HG03060 (cell line): ENCODE data around the gene TSPYL6.

ENCODE experiments used
- ATAC-seq: cut with Tn5 transposase; IDR thresholded peaks from one replicate; pipeline ENCODE4 v1.9.1; 2021; ENCODE audit warnings: low read depth, moderate number of reproducible peaks; ENCODE audit not compliant: unreplicated experiment

The TSPYL6 gene

DNA sequence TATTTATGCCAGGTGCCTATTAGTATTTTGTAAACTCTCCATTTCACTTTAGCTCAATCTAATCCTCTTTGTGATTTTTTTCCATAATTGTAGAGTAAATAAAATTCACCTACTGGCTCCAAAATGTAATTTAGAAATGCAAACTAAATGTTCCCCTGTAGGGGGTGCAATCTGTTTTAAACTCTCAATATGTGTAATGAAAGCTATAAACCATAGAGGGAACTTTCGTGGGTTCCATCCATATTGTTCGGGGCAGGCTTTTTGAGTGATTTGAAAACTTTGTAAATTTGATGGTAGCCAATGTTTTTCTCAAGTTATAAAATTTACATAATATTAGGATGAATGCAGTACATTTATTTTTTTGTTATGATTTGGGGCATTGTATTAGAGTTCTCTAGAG is 49.4 kb downstream of the TSPYL6 start:
- no peak for ATAC-seq

DNA sequence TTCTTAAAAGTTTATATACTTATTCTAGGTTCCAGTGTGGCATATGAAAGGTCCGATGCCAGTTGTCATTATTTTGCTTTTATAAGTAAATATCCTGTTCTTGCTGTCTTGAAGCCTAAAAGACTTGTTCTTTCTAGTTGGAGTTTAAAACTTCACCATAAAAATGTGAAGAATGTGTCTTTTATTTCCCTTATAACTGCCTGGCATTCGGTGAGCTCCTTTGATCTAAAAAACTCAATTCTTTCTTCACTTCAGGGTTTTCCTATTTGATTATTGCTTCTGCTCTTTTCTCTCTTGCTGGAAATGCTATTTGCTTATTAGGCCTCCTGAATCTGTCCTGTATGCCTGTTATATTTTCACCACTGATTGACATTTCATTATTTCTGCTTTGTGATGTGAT is 51.6 kb downstream of the TSPYL6 start:
- ATAC-seq = no peak
